CD14-positive monocyte (primary cell): ENCODE measurements around the gene YWHAB. TPM values are rescaled to one million over a fixed set of nuclear protein-coding genes. Genes with fewer than 3 reads are reported as not detected.

Source experiments
- DNase-seq, 3 donors: peaks; one replicate each; pipeline ENCODE4 v3.0.0-alpha.2; 2011 to 2022
- H2AFZ ChIP-seq: 2 replicates; pipeline ENCODE4 v1.6.0; 2012; ENCODE audit warnings: mild to moderate bottlenecking, low read depth, low read length, inconsistent platforms; ENCODE audit not compliant: insufficient read depth, poor library complexity, severe bottlenecking
- H3K27ac ChIP-seq, 2 donors: 1 replicate in 1 of 2; 2 replicates in 1 of 2; pipeline ENCODE4 v1.5.1; 2012 to 2013; ENCODE audit warnings: low read length in 2 of 2, control low read depth in 1 of 2, inconsistent platforms in 1 of 2, low read depth in 1 of 2, mild to moderate bottlenecking in 1 of 2
- H3K27me3 ChIP-seq, 2 donors: one replicate each; pipeline versions ENCODE4 v1.6.0 to v1.6.1; 2011 to 2013; ENCODE audit warnings: low read length in 2 of 2; ENCODE audit not compliant: control insufficient read depth in 2 of 2, insufficient read depth in 2 of 2
- H3K36me3 ChIP-seq, 2 donors: replicated peaks in 1 of 2; 1 replicate in 1 of 2; 2 replicates in 1 of 2; pipeline versions ENCODE4 v1.5.1 to v1.6.1; 2012 to 2013; ENCODE audit warnings: low read length in 2 of 2, control low read depth in 1 of 2, inconsistent platforms in 1 of 2, mild to moderate bottlenecking in 1 of 2; ENCODE audit not compliant: insufficient read depth in 2 of 2, control insufficient read depth in 1 of 2
- H3K4me1 ChIP-seq, 2 donors: 1 replicate in 1 of 2; 2 replicates in 1 of 2; pipeline versions ENCODE4 v1.5.1 to v1.6.1; 2012 to 2013; ENCODE audit warnings: low read length in 2 of 2, control low read depth in 1 of 2, inconsistent platforms in 1 of 2, mild to moderate bottlenecking in 1 of 2, moderate library complexity in 1 of 2; ENCODE audit not compliant: insufficient read depth in 2 of 2, control insufficient read depth in 1 of 2
- H3K4me2 ChIP-seq: replicated peaks from 2 replicates; pipeline ENCODE3; 2012; ENCODE audit warnings: low read length, moderate library complexity, mild to moderate bottlenecking; ENCODE audit not compliant: poor library complexity, severe bottlenecking; ENCODE audit errors: extremely low read depth
- H3K4me3 ChIP-seq, 3 experiments: fragments of 200-600 bp in 1 of 3; sonication (generic) in 1 of 3; replicated peaks in 1 of 3; 1 replicate in 2 of 3; 2 replicates in 1 of 3; pipeline ENCODE4 v1.5.1; 2011 to 2013; ENCODE audit warnings: low read length in 3 of 3, mild to moderate bottlenecking in 3 of 3, control low read depth in 2 of 3, low read depth in 2 of 3, inconsistent platforms in 1 of 3, moderate library complexity in 1 of 3
- H3K79me2 ChIP-seq: 2 replicates; pipeline ENCODE4 v1.6.0; 2012; ENCODE audit warnings: mild to moderate bottlenecking, control low read depth, inconsistent platforms, low read length, moderate library complexity; ENCODE audit not compliant: insufficient read depth
- H3K9ac ChIP-seq: 2 replicates; pipeline ENCODE4 v1.6.0; 2017; ENCODE audit warnings: low read length, mild to moderate bottlenecking; ENCODE audit not compliant: insufficient read depth, poor library complexity, severe bottlenecking
- H3K9me3 ChIP-seq, 2 donors: replicated peaks in 1 of 2; 1 replicate in 1 of 2; 2 replicates in 1 of 2; pipeline versions ENCODE4 v1.5.1 to v1.6.1; 2012 to 2013; ENCODE audit warnings: low read length in 2 of 2, control low read depth in 1 of 2; ENCODE audit not compliant: control insufficient read depth in 1 of 2, insufficient read depth in 1 of 2
- H4K20me1 ChIP-seq: 2 replicates; pipeline ENCODE4 v1.6.0; 2012; ENCODE audit warnings: mild to moderate bottlenecking, low read length, control low read depth, moderate library complexity; ENCODE audit not compliant: insufficient read depth
- H3K27ac Mint-ChIP-seq, 7 donors: one replicate each; pipeline ENCODE4 v1.8.0; 2020; ENCODE audit warnings: mild to moderate bottlenecking in 7 of 7, mixed read lengths in 7 of 7, moderate library complexity in 6 of 7, inconsistent platforms in 2 of 7
- H3K27me3 Mint-ChIP-seq, 3 donors: one replicate each; pipeline ENCODE4 v1.8.0; 2021 to 2022; ENCODE audit warnings: low read depth in 3 of 3, mild to moderate bottlenecking in 3 of 3, mixed read lengths in 3 of 3, moderate library complexity in 3 of 3, inconsistent platforms in 1 of 3
- H3K36me3 Mint-ChIP-seq, 2 donors: one replicate each; pipeline ENCODE4 v1.8.0; 2020; ENCODE audit warnings: mixed read lengths in 2 of 2, inconsistent platforms in 1 of 2, mild to moderate bottlenecking in 1 of 2
- H3K4me1 Mint-ChIP-seq: one replicate; pipeline ENCODE4 v1.8.0; 2020; ENCODE audit warnings: mild to moderate bottlenecking, mixed read lengths
- H3K4me3 Mint-ChIP-seq, 2 donors: one replicate each; pipeline ENCODE4 v1.8.0; 2020; ENCODE audit warnings: mild to moderate bottlenecking in 2 of 2, mixed read lengths in 2 of 2, moderate library complexity in 1 of 2
- H3K9me3 Mint-ChIP-seq, 7 donors: one replicate each; pipeline ENCODE4 v1.8.0; 2020 to 2022; ENCODE audit warnings: mixed read lengths in 7 of 7, mild to moderate bottlenecking in 6 of 7, moderate library complexity in 6 of 7, inconsistent platforms in 2 of 7
- WGBS: methylation state at CpG from one replicate; pipeline ENCODE4 v1.1.5; 2013; ENCODE audit warnings: missing lambda C conversion rate; ENCODE audit not compliant: insufficient coverage; 5-methylcytosine and 5-hydroxymethylcytosine counted together
- intact Hi-C, 2 donors: fragments of 100-400 bp; cut with micrococcal nuclease; formaldehyde crosslinking; loops; one replicate each; pipeline versions ENCODE4 v1.15.0 to v1.15.1; 2023
- polyA plus RNA-seq, 3 donors: library from polyadenylated mRNA; depleted of rRNA in 1 of 3; unstranded in 2 of 3; stranded (reverse) in 1 of 3; fragments of 300-500 nt in 2 of 3; fragments of >200 nt in 1 of 3; fragmentation: Illumina TruSeq in 2 of 3; gene quantifications; 1 replicate in 2 of 3; 2 replicates in 1 of 3; pipeline ENCODE4 v1.2.3, GENCODE V29; 2012 to 2021
- TF ChIP-seq, protein P1 (sequence below): fragments of 200-600 bp; IDR thresholded peaks from one replicate; pipeline ENCODE4 v1.8.0; 2022; ENCODE audit warnings: antibody characterized with exemption, mild to moderate bottlenecking

YWHAB gene
- polyA plus RNA-seq, 3 donors = 126 to 654 (median 504) TPM

DNA sequence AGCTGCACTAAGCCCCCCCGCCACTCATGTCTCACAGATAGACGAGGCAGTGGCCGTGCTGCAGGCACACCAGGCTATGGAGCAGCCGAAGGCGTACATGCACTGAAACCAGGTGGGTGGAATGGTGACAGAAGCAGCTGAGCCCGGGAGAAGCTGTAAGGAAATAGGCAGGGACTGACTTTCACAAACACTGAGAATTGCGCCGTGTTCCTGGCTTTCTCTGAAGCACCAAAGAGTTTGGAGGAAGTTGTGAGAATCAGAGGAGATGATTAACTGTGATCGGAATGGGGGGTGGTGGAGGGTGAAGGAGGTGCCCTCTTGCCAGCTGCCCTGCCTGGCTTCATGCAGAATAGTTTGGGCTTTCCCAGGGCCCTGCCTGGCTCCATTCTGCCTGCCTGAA is 53.1 kb downstream of the YWHAB start:
- Mint-ChIP-seq H3K36me3 (peaks cover 75 to 86% of the 10 kb centered on the region in 2 donors), H3K27ac (peak overlapping the region in 3 of 7 donors; percentile 0 to 73 (median 9)), H3K4me1 (no peaks in the 10 kb centered on the region), H3K27me3 (peaks cover 0 to 2% (median 0%) of the 10 kb centered on the region in 3 donors), H3K9me3 (no peaks in the 10 kb centered on the region), H3K4me3 (no peak overlapping the region)
- Histone ChIP-seq H3K36me3 (peaks cover 66 to 91% of the 10 kb centered on the region in 2 donors), H2AFZ (no peak overlapping the region), H3K4me2 (no peak overlapping the region), H3K4me1 (no peaks in the 10 kb centered on the region), H3K27ac (no peak overlapping the region), H4K20me1 (no peaks in the 10 kb centered on the region), H3K9me3 (no peaks in the 10 kb centered on the region), H3K4me3 (no peak overlapping the region), H3K79me2 (no peaks in the 10 kb centered on the region), H3K9ac (no peak overlapping the region), H3K27me3 (no peaks in the 10 kb centered on the region)
- no peak for DNase-seq
- intact Hi-C loops = no loop called here
- WGBS = 97% methylated on average over 3 of the region's 9 CpGs
- TF ChIP-seq, protein P1, sequence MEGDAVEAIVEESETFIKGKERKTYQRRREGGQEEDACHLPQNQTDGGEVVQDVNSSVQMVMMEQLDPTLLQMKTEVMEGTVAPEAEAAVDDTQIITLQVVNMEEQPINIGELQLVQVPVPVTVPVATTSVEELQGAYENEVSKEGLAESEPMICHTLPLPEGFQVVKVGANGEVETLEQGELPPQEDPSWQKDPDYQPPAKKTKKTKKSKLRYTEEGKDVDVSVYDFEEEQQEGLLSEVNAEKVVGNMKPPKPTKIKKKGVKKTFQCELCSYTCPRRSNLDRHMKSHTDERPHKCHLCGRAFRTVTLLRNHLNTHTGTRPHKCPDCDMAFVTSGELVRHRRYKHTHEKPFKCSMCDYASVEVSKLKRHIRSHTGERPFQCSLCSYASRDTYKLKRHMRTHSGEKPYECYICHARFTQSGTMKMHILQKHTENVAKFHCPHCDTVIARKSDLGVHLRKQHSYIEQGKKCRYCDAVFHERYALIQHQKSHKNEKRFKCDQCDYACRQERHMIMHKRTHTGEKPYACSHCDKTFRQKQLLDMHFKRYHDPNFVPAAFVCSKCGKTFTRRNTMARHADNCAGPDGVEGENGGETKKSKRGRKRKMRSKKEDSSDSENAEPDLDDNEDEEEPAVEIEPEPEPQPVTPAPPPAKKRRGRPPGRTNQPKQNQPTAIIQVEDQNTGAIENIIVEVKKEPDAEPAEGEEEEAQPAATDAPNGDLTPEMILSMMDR = no peak

DNA sequence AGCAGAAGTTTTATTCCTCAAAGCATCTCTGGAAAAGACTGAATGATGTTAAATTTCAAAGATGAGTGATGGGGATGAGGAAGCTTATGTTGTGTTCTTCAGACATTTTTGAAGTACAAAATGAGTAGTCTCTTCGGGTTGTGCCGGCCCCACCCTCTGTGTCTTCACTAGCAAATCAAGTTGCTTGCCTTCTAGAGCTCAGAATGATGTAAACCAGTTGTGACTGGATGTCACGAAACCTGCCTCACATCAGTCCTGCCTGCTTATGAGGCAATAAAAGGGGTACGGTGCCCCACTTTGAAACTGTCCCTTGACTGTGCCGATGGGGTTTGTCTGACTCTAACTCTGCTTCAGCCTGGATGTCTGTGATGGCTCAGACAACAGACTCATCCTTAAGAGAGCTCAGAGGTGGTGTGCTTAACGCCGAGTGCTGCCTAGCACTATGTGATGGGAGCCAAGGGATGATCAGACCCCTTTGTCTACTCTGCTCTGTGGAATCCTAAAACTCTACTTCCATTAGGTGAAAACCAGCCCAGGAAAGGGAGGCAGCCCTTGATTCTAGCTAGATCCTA is 55.7 kb downstream of the YWHAB start:
- H3K27me3 ChIP-seq = no peaks in the 10 kb centered on the region
- H3K27ac ChIP-seq = no peak overlapping the region
- no peaks in the 10 kb centered on the region for H4K20me1 ChIP-seq
- no peak overlapping the region for H3K4me2 ChIP-seq
- TF ChIP-seq, protein P1 = no peak
- WGBS = 100% methylated on average over 6 of the region's 7 CpGs
- peaks cover 78 to 100% of the 10 kb centered on the region in 2 donors for H3K36me3 ChIP-seq
- H3K4me1 Mint-ChIP-seq = no peaks in the 10 kb centered on the region
- DNase-seq = no peak
- peaks cover 0 to 2% (median 0%) of the 10 kb centered on the region in 3 donors for H3K27me3 Mint-ChIP-seq
- no peak overlapping the region for H3K4me3 ChIP-seq
- no peaks in the 10 kb centered on the region for H3K9me3 Mint-ChIP-seq
- H2AFZ ChIP-seq = no peak overlapping the region
- H3K79me2 ChIP-seq = no peaks in the 10 kb centered on the region
- intact Hi-C loops = no loop called here
- peaks cover 82 to 90% of the 10 kb centered on the region in 2 donors for H3K36me3 Mint-ChIP-seq
- no peak overlapping the region for H3K9ac ChIP-seq
- peak overlapping the region in 1 of 7 donors; percentile 41 for H3K27ac Mint-ChIP-seq
- no peaks in the 10 kb centered on the region for H3K4me1 ChIP-seq
- no peaks in the 10 kb centered on the region for H3K9me3 ChIP-seq
- H3K4me3 Mint-ChIP-seq = no peak overlapping the region
